DMS153 treated with DMSO at 0.1 percent for 48 hours (cell line): ENCODE data around the gene TUBGCP6.
"Not testable (repeated sequence)": the region's sequence is repeated elsewhere in the genome, so short reads cannot be mapped to it uniquely, and the experiment has no call there.

Experiments used
- DNase-seq: peaks from one replicate; lab custom pipeline; 2025; ENCODE audit not compliant: unreplicated experiment; lab: John Stamatoyannopoulos, UW

The TUBGCP6 gene

DNA sequence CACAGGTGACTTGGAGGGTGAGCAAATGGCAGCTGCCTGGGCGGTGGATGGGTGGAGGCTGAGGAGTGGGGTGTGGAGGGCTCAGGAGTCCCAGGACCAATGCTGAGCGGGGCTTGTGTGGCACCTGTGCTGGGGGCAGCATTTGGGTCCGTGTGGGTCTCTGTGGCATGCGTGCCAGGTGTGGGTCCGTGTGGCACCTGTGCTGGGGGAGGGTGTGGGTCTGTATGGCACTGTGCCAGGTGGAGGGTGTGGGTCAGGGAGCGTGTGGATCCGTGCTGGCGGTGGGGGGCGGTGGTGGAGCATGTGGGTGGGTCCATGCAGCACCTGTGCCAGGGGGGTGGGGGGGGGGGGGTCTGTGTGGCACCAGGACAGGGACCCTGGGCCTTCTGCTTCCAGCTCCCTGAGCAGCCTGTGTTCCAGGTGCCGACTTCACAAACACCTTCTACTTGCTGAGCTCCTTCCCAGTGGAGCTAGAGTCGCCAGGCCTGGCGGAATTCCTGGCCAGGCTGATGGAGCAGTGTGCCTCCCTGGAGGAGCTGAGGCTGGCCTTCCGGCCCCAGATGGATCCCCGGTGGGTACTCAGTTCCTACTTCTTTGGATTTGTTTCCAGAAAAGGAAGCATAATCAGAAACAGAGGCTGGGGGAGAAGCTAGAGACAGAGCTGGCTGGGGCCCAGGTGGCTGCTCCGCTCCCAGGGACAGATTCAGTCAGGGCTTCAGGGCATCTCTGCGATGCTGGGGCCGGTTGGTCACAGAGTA, 29.3 kb downstream of the TUBGCP6 start:
- DNase-seq = no peak

DNA sequence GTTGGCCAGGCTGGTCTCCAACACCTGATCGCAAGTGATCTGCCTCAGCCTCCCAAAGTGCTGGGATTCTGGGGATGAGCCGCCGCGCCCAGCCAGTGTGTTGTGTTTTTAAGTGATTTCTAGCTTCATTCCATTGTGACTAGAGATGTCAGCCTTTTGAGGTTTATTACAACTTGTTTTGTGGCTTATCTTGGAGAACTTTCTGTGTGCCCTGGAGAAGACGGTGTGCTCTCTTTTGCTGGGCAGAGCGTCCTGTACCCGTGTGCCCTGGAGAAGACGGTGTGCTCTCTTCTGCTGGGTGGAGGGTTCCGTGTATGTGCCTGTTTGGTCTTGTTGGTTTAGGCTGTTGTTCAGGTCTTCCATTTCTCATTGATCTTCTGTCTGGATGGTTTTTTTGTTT, 31.6 kb downstream of the TUBGCP6 start:
- DNase-seq = no peak

DNA sequence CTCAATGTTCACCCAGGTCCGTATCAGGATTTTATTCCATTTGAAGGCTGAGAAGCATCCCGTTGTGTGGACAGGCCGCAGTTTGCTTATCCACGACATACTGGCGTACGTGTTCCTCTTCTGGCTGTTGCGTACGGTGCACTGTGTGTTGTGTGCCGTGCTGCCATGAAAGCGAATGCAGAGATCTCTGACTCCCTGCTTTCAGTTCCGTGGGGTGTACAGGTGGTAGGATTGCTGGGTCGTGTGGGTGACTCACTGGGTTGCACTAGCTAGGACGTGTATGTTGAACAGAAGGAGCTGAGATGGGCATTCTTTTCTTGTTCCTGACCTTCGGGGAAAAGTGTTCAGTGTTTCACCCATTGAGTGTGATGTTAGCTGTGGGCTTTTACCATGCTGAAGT, 33.7 kb downstream of the TUBGCP6 start:
- no peak for DNase-seq

- no peak for DNase-seq
Observed at GRCh38 chr22:50210378-50211139, 34.3 kb downstream of the TUBGCP6 start.

GRCh38 chr22:50209893-50210292, 34.9 kb downstream of the TUBGCP6 start:
- DNase-seq = peak; percentile 21

- no peak for DNase-seq
Observed at GRCh38 chr22:50208939-50209892, 35.6 kb downstream of the TUBGCP6 start.

- DNase-seq = no peak
Observed at GRCh38 chr22:50208430-50208938, 36.3 kb downstream of the TUBGCP6 start.

DNA sequence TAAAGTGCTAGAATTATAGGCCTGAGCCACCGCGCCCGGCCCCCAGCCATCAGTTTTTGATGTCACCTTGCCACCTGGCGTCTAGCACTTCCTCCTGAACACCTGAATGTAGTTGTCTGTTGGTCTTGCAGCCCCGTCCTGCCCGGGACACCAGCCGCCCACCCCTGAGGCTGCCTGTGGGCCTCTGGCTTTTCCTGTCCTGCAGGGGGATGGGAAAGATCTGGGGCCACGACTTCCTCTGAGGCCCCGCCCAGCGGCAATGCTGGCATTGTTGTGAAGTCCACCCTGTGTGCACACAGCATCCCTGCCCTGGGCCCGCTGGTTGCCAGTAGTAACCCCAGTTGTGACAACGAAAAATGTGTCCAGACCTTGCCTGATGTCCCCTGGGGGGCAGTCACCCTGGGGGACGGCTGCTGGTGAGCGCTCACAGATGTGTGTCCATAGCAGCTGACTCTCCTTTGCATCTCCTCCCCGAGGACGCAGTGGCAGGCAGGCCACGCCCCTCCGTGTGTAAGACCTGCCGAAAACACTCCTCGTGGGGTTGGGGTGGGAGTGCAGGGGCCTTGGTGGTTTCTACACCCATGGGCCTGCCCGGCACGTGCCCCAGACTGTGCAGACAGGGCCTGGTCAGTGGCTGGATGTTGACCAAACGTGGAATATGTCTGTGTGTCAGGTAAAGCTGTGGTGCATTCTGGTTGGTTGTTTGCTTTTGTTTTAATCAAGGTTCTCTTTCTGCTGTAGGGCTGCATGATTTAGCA, 37.3 kb downstream of the TUBGCP6 start:
- DNase-seq = no peak

DNA sequence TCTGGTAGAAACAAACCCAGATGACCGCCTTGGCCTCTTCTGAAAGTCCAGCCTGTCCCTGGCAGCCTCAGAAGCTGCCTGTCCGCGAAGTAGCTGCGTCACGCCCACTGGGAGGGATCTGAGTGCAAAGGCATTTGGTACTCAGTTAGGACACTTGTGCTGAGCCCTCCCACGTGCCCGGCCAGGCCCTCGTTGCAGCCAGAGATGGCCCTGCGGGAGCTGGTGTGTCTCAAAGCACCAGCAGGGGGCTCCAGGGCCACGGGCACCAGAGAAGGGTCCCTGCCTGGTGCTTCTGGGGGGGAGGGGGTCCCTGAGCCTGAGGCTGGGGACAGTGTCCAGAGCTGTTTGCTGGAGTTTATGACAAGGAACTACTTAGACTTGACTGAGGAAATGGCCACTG, 38.2 kb downstream of the TUBGCP6 start:
- DNase-seq = no peak

DNA sequence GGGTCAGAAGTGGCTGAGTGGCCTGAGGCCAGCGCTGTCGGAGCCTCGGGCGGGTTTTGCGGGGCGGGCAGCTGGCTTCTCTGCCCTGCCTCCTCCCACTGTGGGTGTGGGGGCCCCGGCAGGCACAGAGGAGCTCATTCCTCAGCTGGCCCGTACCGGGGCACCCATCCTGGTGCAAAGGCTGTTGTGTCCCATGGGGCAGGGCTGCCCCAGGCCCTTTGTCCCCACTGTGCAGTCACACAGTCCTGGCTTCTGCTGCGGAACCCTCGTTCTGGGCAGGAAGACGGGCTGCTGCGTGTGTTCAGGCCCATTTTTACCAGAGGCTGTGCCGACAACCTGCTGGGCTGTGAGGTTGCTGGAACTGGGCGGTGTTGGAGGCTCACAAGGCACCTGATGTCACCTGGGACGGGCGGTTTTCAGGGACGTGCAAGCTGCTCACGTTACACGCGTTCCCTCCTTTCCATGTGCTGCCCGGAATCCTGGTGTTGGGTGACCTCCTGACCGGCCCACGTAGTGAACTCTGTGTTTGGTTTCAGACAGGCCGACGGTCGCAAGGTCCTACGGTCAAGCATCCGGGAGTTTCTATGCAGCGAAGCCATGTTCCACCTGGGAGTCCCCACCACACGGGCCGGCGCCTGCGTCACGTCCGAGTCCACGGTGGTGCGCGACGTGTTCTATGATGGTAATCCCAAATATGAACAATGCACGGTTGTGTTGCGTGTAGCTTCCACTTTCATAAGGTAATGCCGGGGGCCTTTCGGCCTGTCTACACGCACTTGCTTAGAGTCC, 38.8 kb downstream of the TUBGCP6 start:
- DNase-seq = no peak

- DNase-seq = not testable (repeated sequence)
Observed at GRCh38 chr22:50204998-50205397, 39.8 kb downstream of the TUBGCP6 start.

DNA sequence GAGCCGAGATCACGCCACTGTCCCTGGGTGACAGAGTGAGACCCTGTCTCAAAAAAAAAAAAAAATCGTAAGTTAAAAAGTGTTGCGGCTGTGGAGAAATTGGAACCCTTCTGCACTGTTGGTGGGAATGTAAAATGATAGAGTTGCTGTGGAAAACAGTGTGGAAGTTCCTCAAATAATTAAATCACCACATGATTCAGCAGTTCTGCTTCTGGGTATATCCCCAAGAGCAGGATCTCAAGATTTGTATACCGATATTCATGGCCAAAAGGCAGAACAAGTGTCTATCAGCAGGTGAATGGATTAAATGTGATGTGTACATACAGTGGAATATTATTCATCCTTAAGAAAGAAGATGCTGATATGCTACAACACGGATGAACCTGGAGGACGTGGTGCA, 40.3 kb downstream of the TUBGCP6 start:
- DNase-seq = no peak

DNA sequence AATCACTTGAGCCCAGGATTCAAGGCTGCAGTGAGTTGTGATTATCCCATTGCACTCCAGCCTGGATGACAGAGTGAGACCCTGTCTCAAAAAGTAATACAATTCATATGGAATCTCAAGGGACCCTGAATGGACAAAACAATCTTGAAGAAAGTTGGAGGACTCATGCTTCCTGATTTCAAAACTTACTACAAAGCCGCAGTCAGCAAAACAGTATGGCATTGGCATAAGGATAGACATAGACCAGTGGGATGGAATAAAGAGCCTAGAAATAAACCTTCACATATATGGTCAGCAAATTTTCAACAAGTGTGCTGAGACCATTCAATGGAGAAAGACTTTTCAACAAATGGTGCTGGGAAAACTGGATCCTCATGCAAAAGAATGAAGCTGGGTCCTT, 41.5 kb downstream of the TUBGCP6 start:
- DNase-seq = no peak

DNA sequence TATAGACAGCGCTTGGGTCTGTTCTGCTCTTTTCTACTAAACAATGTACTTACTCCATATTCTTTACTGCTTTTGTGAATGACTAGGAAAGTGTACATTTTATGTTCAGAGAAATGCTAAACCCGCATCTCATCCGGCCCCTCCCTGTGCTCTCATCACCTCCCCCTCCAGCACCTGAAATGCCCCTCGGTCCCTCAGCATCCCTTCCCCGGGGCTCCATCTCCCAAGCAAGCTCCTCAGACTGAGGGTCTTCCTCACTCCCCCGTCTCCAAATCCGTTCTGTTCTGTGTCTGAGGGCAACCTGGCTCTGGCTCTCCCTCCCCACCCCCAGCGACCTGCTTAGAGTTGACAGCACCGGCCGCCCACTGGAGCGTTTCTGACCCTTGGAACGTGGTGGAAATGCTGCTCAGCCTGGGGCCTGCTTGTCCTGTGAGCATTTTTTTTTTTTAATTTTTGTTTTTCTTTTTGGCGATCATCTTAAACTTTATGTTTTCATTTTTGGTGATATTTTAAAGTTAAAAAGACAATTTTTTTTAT, 42.6 kb downstream of the TUBGCP6 start:
- no peak for DNase-seq

DNA sequence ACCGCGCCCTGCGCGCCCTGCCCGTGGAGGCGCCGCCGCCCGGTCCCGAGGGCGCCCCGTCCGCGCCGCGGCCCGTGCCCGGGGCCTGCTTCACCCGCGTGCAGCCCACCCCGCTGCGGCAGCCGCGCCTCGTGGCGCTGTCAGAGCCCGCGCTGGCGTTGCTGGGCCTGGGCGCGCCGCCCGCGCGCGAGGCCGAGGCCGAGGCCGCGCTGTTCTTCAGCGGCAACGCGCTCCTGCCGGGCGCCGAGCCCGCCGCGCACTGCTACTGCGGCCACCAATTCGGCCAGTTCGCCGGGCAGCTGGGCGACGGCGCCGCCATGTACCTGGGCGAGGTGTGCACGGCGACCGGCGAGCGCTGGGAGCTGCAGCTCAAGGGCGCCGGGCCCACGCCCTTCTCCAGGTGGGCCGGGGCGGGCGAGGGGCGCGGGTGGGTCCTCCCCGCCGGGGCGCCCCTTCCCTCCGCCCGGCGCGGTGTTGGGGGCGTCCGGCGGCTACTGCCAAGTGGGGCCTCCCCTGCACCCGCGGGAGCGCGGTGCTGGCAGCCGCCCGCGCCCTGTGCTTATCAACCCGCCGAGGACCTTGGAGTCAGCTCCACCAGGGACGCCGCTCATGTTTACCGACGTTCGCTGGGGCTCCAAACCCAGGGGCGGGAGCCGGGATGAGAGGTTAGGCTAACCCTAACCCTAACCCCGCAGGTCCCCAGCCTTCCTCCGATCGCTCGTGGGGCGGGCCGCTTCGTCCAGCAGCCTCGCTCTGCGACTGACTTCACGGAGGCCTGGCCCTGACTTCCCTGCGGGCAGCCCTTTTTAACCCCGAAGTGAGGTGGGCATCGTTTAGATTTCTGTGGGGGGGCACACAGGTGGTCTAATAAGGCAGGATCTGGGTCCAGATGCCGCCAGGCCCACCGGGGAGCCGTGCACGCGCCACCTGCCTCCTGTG, 43.4 kb downstream of the TUBGCP6 start:
- no peak for DNase-seq

DNA sequence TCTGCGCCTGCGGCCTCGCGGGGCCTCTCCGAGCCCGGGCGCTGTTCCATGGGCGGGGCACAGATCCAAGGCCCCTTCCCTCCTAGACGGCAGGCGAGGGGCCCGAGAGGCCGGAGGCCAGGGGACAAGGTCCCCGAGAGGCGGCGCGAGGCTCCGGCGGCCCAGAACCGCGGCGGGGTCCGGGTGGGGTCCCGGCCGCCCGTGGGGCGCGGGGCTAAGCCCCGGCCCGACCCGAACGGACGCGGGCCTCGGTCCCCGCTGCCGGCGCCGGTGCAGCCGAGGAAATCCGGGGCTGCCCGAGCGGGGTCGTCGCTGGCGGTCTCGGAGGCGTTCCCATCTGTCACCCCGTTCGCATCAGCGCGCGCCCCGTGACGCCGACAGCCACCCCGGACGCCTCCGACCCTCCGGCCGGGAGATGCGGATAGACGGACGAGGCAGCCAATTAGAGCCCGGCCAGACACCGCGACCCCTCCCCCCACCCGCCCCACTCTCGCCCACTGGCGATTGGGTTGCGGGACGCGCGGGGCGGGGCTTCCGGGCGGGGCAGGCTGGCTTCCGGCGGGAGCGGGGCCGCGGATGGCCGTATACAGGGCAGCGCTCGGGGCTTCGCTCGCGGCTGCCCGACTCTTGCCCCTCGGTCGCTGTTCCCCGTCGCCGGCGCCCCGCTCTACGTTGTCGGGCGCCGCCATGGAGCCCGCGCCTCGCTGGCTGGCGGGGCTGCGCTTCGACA, 44.2 kb downstream of the TUBGCP6 start, which contains the start of gene SELENOO:
Gene SELENOO (plus strand): TSS at position 551 of the 730 bp plus-strand sequence. CDS start 26 bp downstream, at position 577.
- peak; percentile 55 for DNase-seq

- DNase-seq = no peak
Observed at GRCh38 chr22:50199829-50200460, 44.9 kb downstream of the TUBGCP6 start.
